ENCODE measurements around the gene TTLL13.

GRCh38 chr15:90231028-90232017 is 18.0 kb upstream of the TTLL13 start:
- TF ChIP-seq POLR2AphosphoS5 (IDR thresholded peaks at IDR 0.05) (peak in 1 of 3 donors; percentile 31), CTCF (IDR thresholded peaks at IDR 0.05) (no peak)
